ENCODE data around the gene LOXL1. TPM values are rescaled to one million over a fixed set of nuclear protein-coding genes. Genes with fewer than 3 reads are reported as not detected.

Gene LOXL1
- total and polyA plus RNA-seq, 4 donors = 0.67 to 2.0 (median 1.4) TPM; not detected in 1

- Histone ChIP-seq H3K4me3 (ENCODE audit: low read depth in 1 of 3, low read length in 3 of 3) (no peak overlapping the region), H3K27ac (ENCODE audit: low read depth in 1 of 2, low read length in 2 of 2) (no peak overlapping the region), H3K27me3 (ENCODE audit: control insufficient read depth in 4 of 4, insufficient read depth in 4 of 4, low read length in 3 of 4) (peaks cover 0 to 3% (median 0%) of the 10 kb centered on the region in 4 donors), H3K36me3 (ENCODE audit: control insufficient read depth in 4 of 4, insufficient read depth in 3 of 4, low read depth in 1 of 4, low read length in 3 of 4) (no peaks in the 10 kb centered on the region), H3K4me1 (ENCODE audit: control insufficient read depth in 4 of 4, insufficient read depth in 4 of 4, low read length in 3 of 4) (no peaks in the 10 kb centered on the region), H3K9me3 (ENCODE audit: control insufficient read depth in 4 of 4, low read length in 3 of 4) (no peaks in the 10 kb centered on the region), H3K9ac (ENCODE audit: low read depth in 1 of 2, low read length in 2 of 2) (no peak overlapping the region)
- no peak for TF ChIP-seq ZBTB33 (IDR thresholded peaks at IDR 0.05)
- TF ChIP-seq FOXA2 (IDR thresholded peaks at IDR 0.05) = no peak
- no peak for TF ChIP-seq TAF1 (conservative IDR thresholded peaks at IDR 0.05)
- TF ChIP-seq JUND (IDR thresholded peaks at IDR 0.05) = no peak
- no peak for TF ChIP-seq EGR1 (IDR thresholded peaks at IDR 0.05; ENCODE audit: low read depth in 2 of 2)
- no peak for TF ChIP-seq REST (IDR thresholded peaks at IDR 0.05)
- TF ChIP-seq RXRA (IDR thresholded peaks at IDR 0.05) = no peak
- no peak for TF ChIP-seq HNF4G (IDR thresholded peaks at IDR 0.05)
- DNase-seq (ENCODE audit: low spot score) = no peak
- WGBS = 89% methylated on average over 4 of the region's 4 CpGs
These were observed 29.1 kb downstream of the LOXL1 start for GRCh38 chr15:73955326-73955725.

- peaks cover 0 to 3% (median 0%) of the 10 kb centered on the region in 4 donors for H3K27me3 ChIP-seq (ENCODE audit: control insufficient read depth in 4 of 4, insufficient read depth in 4 of 4, low read length in 3 of 4)
- H3K36me3 ChIP-seq (ENCODE audit: control insufficient read depth in 4 of 4, insufficient read depth in 3 of 4, low read depth in 1 of 4, low read length in 3 of 4) = no peaks in the 10 kb centered on the region
- H3K27ac ChIP-seq (ENCODE audit: low read depth in 1 of 2, low read length in 2 of 2) = no peak overlapping the region
- no peaks in the 10 kb centered on the region for H3K4me1 ChIP-seq (ENCODE audit: control insufficient read depth in 4 of 4, insufficient read depth in 4 of 4, low read length in 3 of 4)
- no peak overlapping the region for H3K4me3 ChIP-seq (ENCODE audit: low read depth in 1 of 3, low read length in 3 of 3)
- no peak overlapping the region for H3K9ac ChIP-seq (ENCODE audit: low read depth in 1 of 2, low read length in 2 of 2)
- 91% methylated on average over 12 of the region's 12 CpGs for WGBS
- no peak for DNase-seq (ENCODE audit: low spot score)
- TF ChIP-seq FOXA2 (IDR thresholded peaks at IDR 0.05) (no peak), YY1 (IDR thresholded peaks at IDR 0.05) (no peak), FOXA1 (IDR thresholded peaks at IDR 0.05) (no peak), ATF3 (IDR thresholded peaks at IDR 0.05) (no peak)
- no peaks in the 10 kb centered on the region for H3K9me3 ChIP-seq (ENCODE audit: control insufficient read depth in 4 of 4, low read length in 3 of 4)
These were observed 29.8 kb downstream of the LOXL1 start for GRCh38 chr15:73955861-73956742.

GRCh38 chr15:73956743-73957135 is 30.5 kb downstream of the LOXL1 start:
- Histone ChIP-seq H3K4me1 (ENCODE audit: control insufficient read depth in 4 of 4, insufficient read depth in 4 of 4, low read length in 3 of 4) (no peaks in the 10 kb centered on the region), H3K4me3 (ENCODE audit: low read depth in 1 of 3, low read length in 3 of 3) (no peak overlapping the region), H3K9me3 (ENCODE audit: control insufficient read depth in 4 of 4, low read length in 3 of 4) (no peaks in the 10 kb centered on the region), H3K36me3 (ENCODE audit: control insufficient read depth in 4 of 4, insufficient read depth in 3 of 4, low read depth in 1 of 4, low read length in 3 of 4) (no peaks in the 10 kb centered on the region), H3K9ac (ENCODE audit: low read depth in 1 of 2, low read length in 2 of 2) (no peak overlapping the region), H3K27me3 (ENCODE audit: control insufficient read depth in 4 of 4, insufficient read depth in 4 of 4, low read length in 3 of 4) (peaks cover 0 to 3% (median 0%) of the 10 kb centered on the region in 4 donors), H3K27ac (ENCODE audit: low read depth in 1 of 2, low read length in 2 of 2) (no peak overlapping the region)
- WGBS = 70% methylated on average over 9 of the region's 9 CpGs
- DNase-seq (ENCODE audit: low spot score) = no peak
- no peak for TF ChIP-seq NR2F2 (IDR thresholded peaks at IDR 0.05)
- no peak for TF ChIP-seq FOXA1 (IDR thresholded peaks at IDR 0.05)
- no peak for TF ChIP-seq RAD21 (IDR thresholded peaks at IDR 0.05)
- no peak for TF ChIP-seq RXRA (IDR thresholded peaks at IDR 0.05)
- TF ChIP-seq SP1 (IDR thresholded peaks at IDR 0.05) = no peak
- TF ChIP-seq HNF4G (IDR thresholded peaks at IDR 0.05) = no peak
- no peak for TF ChIP-seq YY1 (IDR thresholded peaks at IDR 0.05)
- no peak for TF ChIP-seq ZBTB33 (IDR thresholded peaks at IDR 0.05)
- TF ChIP-seq FOXA2 (IDR thresholded peaks at IDR 0.05) = no peak
- no peak for TF ChIP-seq EGR1 (IDR thresholded peaks at IDR 0.05; ENCODE audit: low read depth in 2 of 2)
- TF ChIP-seq MAX (IDR thresholded peaks at IDR 0.05) = no peak

All from liver (tissue), 9 donors.